GM12864 (cell line): ENCODE data around the gene CRYGS.
A peak's percentile ranks its signal among the peaks of the same experiment; 100 is the strongest.
"Not testable (repeated sequence)": the region's sequence is repeated elsewhere in the genome, so short reads cannot be mapped to it uniquely, and the experiment has no call there.

Experiments used
- DNase-seq: peaks from one replicate; pipeline ENCODE4 v3.0.0-alpha.2; 2011; ENCODE audit warnings: low read depth
- H3K4me3 ChIP-seq: 2 replicates; pipeline ENCODE4 v1.5.1; 2011; ENCODE audit warnings: mild to moderate bottlenecking, low read depth, low read length, control low read depth
- CTCF ChIP-seq: IDR thresholded peaks from 2 replicates; pipeline ENCODE4 v1.5.1; 2011; ENCODE audit warnings: low read depth, mild to moderate bottlenecking, moderate library complexity, low read length, control low read depth, inconsistent platforms; ENCODE audit errors: missing control alignments

Gene CRYGS

DNA sequence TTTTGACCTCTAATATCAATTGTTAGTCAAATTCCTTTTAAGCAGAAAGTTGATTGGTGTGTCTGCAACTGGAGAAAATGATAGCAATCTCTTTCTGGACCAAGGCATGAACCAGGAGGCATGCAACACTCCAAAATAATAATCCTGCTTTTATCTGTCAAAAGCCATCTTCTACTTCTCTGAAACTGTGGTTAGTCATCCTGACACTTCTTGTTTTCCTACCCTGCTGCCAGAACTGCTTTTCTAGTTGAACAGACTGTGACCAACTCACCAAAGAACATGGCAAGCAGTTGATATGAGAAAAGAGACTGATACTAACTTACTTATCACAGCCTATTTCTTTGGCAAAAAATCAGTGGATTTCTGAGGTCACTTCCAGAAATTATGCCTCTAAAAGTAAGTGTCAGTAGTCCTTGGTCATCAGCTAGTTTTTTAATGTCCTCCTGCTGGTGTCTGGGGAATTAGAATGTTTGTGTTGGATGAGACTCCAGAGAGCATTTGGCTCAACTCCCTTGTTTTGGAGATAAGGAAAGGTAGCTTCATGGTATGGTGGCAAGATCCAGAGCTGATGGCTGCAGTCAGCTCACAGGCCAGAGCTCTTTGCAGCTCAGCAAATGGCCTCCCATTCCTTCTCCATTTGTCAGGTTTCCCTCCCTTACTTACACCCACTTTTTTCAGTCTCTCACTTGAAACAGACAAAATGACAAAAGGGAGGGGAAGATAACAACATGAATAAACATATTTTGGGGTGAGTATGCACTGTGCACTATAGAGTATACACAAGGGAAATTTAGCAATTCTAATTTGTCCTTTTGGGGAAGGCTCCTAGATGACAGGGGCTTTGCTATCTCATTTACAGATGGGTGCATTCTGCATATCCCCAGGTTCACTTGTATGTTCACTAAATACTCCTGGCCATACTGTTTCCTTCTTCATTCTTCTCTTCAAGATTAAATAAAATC is 7.0 kb downstream of the CRYGS start:
- no peak overlapping the region for H3K4me3 ChIP-seq
- no peak for DNase-seq
- no peak for TF ChIP-seq CTCF

GRCh38 chr3:186534113-186534669 is 10.0 kb downstream of the CRYGS start:
- peak; percentile 92 for DNase-seq
- TF ChIP-seq CTCF: no peak
- H3K4me3 ChIP-seq: no peak overlapping the region

GRCh38 chr3:186532598-186533072 is 11.5 kb downstream of the CRYGS start:
- no peak overlapping the region for H3K4me3 ChIP-seq
- no peak for TF ChIP-seq CTCF
- DNase-seq: no peak

DNA sequence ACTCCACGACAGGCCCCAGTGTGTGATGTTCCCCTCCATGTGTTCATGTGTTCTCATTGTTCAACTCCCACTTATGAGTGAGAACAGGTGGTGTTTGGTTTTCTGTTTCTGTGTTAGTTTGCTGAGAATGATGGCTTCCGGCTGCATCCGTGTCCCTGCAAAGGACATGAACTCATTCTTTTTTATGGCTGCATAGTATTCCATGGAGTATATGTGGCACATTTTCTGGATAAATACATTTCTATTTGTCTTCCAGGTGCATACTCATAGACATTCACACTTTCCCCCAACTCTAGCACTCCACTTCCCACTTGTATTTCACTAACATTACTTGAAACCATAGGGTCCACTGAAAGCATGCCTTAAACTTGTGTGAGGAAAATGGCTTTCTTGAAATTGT is 12.5 kb downstream of the CRYGS start:
- H3K4me3 ChIP-seq, DNase-seq: not testable (repeated sequence)

GRCh38 chr3:186530415-186530814 is 13.8 kb downstream of the CRYGS start:
- DNase-seq: no peak
- H3K4me3 ChIP-seq: no peak overlapping the region

GRCh38 chr3:186529201-186529999 is 14.8 kb downstream of the CRYGS start:
- peak; percentile 42 for TF ChIP-seq CTCF
- no peak for DNase-seq
- H3K4me3 ChIP-seq: no peak overlapping the region

More at GRCh38 chr3:186530415-186530814, 13.8 kb downstream of the CRYGS start:
- no peak for TF ChIP-seq CTCF

DNA sequence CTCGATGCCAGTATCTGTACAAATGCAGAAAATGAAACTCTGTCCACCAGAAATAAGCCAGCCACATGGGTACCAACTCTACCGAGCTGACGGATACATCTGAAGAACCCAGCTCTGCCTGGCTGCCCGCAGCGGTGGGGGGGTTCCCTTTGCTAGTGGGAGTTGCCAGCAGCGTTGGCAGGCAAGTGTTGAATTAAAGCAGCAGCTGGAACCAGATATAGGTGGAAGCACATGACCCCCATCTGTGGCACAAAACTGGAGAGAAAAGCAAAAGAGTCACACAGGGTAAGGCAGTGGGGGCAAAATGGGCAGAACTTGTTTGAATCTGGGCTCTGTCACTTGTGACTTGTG is 17.9 kb downstream of the CRYGS start:
- no peak for TF ChIP-seq CTCF
- DNase-seq: no peak
- H3K4me3 ChIP-seq: no peak overlapping the region
